H9 (cell line): ENCODE results near the gene TM9SF4. TPM values are rescaled to one million over a fixed set of nuclear protein-coding genes. Genes with fewer than 3 reads are reported as not detected.

Experiments used
- DNase-seq: peaks from one replicate; pipeline ENCODE4 v3.0.0-alpha.2; 2017
- H2AFZ ChIP-seq: one replicate; pipeline ENCODE4 v1.6.1; 2013; ENCODE audit warnings: mild to moderate bottlenecking, low read length, control low read depth, moderate library complexity
- H2AK5ac ChIP-seq: 2 replicates; pipeline ENCODE4 v1.6.1; 2013; ENCODE audit warnings: low read length, control low read depth, mixed read lengths; ENCODE audit not compliant: insufficient read length
- H2BK120ac ChIP-seq: one replicate; pipeline ENCODE4 v1.6.1; 2013; ENCODE audit warnings: low read depth, mild to moderate bottlenecking, low read length, control low read depth, inconsistent platforms; ENCODE audit not compliant: poor library complexity, severe bottlenecking
- H2BK12ac ChIP-seq: 2 replicates; pipeline ENCODE4 v1.6.1; 2013; ENCODE audit warnings: low read length, control low read depth, mixed read lengths, low read depth; ENCODE audit not compliant: insufficient read length
- H2BK15ac ChIP-seq: 2 replicates; pipeline ENCODE4 v1.6.1; 2013; ENCODE audit warnings: low read depth, low read length, control low read depth
- H2BK20ac ChIP-seq: one replicate; pipeline ENCODE4 v1.6.1; 2013; ENCODE audit warnings: low read depth, mild to moderate bottlenecking, low read length, control low read depth, inconsistent platforms; ENCODE audit not compliant: poor library complexity, severe bottlenecking
- H2BK5ac ChIP-seq: 2 replicates; pipeline ENCODE4 v1.6.1; 2013; ENCODE audit warnings: low read length, control low read depth, mixed read lengths; ENCODE audit not compliant: insufficient read length
- H3K14ac ChIP-seq: 2 replicates; pipeline ENCODE4 v1.6.1; 2013; ENCODE audit warnings: low read length, control low read depth; ENCODE audit not compliant: insufficient read depth
- H3K18ac ChIP-seq: 2 replicates; pipeline ENCODE4 v1.6.1; 2013; ENCODE audit warnings: low read depth, mild to moderate bottlenecking, mixed read lengths, low read length, control low read depth; ENCODE audit not compliant: insufficient read length
- H3K23ac ChIP-seq: 2 replicates; pipeline ENCODE4 v1.6.1; 2013; ENCODE audit warnings: low read length, control low read depth, mixed read lengths, low read depth; ENCODE audit not compliant: insufficient read length
- H3K23me2 ChIP-seq: 2 replicates; pipeline ENCODE4 v1.6.1; 2013; ENCODE audit warnings: low read depth, mild to moderate bottlenecking, mixed read lengths, low read length, control low read depth; ENCODE audit not compliant: insufficient read length, poor library complexity, severe bottlenecking
- H3K27ac ChIP-seq: 2 replicates; pipeline ENCODE4 v1.5.1; 2013; ENCODE audit warnings: low read length, control low read depth, mixed read lengths, low read depth; ENCODE audit not compliant: insufficient read length
- H3K27me3 ChIP-seq: 2 replicates; pipeline ENCODE4 v1.6.1; 2013; ENCODE audit warnings: low read length, control low read depth, inconsistent platforms; ENCODE audit not compliant: insufficient read depth
- H3K4ac ChIP-seq: 2 replicates; pipeline ENCODE4 v1.6.1; 2013; ENCODE audit warnings: low read depth, mild to moderate bottlenecking, control low read depth, inconsistent platforms, low read length, moderate library complexity
- H3K4me1 ChIP-seq: 2 replicates; pipeline ENCODE4 v1.6.1; 2013; ENCODE audit warnings: low read length, control low read depth, inconsistent platforms; ENCODE audit not compliant: insufficient read depth
- H3K4me2 ChIP-seq: 2 replicates; pipeline ENCODE4 v1.6.1; 2013; ENCODE audit warnings: low read length, control low read depth, mixed read lengths; ENCODE audit not compliant: insufficient read length, insufficient read depth
- H3K56ac ChIP-seq: 2 replicates; pipeline ENCODE4 v1.6.1; 2013; ENCODE audit warnings: low read depth, mild to moderate bottlenecking, mixed read lengths, low read length, control low read depth; ENCODE audit not compliant: insufficient read length
- H3K79me1 ChIP-seq: 2 replicates; pipeline ENCODE4 v1.6.1; 2013; ENCODE audit warnings: low read depth, mild to moderate bottlenecking, moderate library complexity, low read length, control low read depth, inconsistent platforms; ENCODE audit not compliant: insufficient read depth, poor library complexity, severe bottlenecking
- H3K79me2 ChIP-seq: 2 replicates; pipeline ENCODE4 v1.6.1; 2013; ENCODE audit warnings: low read length, control low read depth, inconsistent platforms; ENCODE audit not compliant: insufficient read depth
- H3K9ac ChIP-seq: 2 replicates; pipeline ENCODE4 v1.6.1; 2013; ENCODE audit warnings: low read length, control low read depth, mixed read lengths; ENCODE audit not compliant: insufficient read length; ENCODE audit errors: extremely low read depth
- H3K9me3 ChIP-seq: one replicate; pipeline ENCODE4 v1.6.1; 2013; ENCODE audit warnings: low read depth, low read length, inconsistent platforms; ENCODE audit not compliant: control insufficient read depth
- H3T11ph ChIP-seq: one replicate; pipeline ENCODE4 v1.6.1; 2013; ENCODE audit warnings: mild to moderate bottlenecking, low read length, control low read depth, inconsistent platforms
- H4K20me1 ChIP-seq: one replicate; pipeline ENCODE4 v1.6.1; 2013; ENCODE audit not compliant: control insufficient read depth, insufficient read length, insufficient read depth
- H4K5ac ChIP-seq: 2 replicates; pipeline ENCODE4 v1.6.1; 2013; ENCODE audit warnings: low read depth, mild to moderate bottlenecking, mixed read lengths, low read length, control low read depth; ENCODE audit not compliant: insufficient read length
- H4K8ac ChIP-seq: replicated peaks from 2 replicates; pipeline ENCODE4 v1.6.1; 2013; ENCODE audit warnings: low read length, control low read depth, mixed read lengths, low read depth; ENCODE audit not compliant: insufficient read length
- H4K91ac ChIP-seq: 2 replicates; pipeline ENCODE4 v1.6.1; 2013; ENCODE audit warnings: low read depth, mild to moderate bottlenecking, moderate library complexity, mixed read lengths, low read length, control low read depth; ENCODE audit not compliant: insufficient read length
- H3K27ac Mint-ChIP-seq, 3 experiments: 2 replicates in 2 of 3; 3 replicates in 1 of 3; pipeline ENCODE4 v1.8.0; 2020 to 2021; ENCODE audit warnings: mixed read lengths in 3 of 3, mild to moderate bottlenecking in 1 of 3, moderate library complexity in 1 of 3
- H3K27me3 Mint-ChIP-seq: 2 replicates; pipeline ENCODE4 v1.8.0; 2021; ENCODE audit warnings: low read depth, mild to moderate bottlenecking, moderate library complexity, mixed read lengths
- H3K36me3 Mint-ChIP-seq, 3 experiments: 2 replicates in 2 of 3; 3 replicates in 1 of 3; pipeline ENCODE4 v1.8.0; 2020 to 2021; ENCODE audit warnings: low read depth in 3 of 3, mixed read lengths in 3 of 3; ENCODE audit not compliant: insufficient read depth in 1 of 3
- H3K4me1 Mint-ChIP-seq, 2 experiments: 2 replicates each; pipeline ENCODE4 v1.8.0; 2020; ENCODE audit warnings: mixed read lengths in 2 of 2
- H3K4me3 Mint-ChIP-seq, 2 experiments: 2 replicates in 1 of 2; 3 replicates in 1 of 2; pipeline ENCODE4 v1.8.0; 2020 to 2021; ENCODE audit warnings: mild to moderate bottlenecking in 2 of 2, mixed read lengths in 2 of 2, moderate library complexity in 1 of 2
- H3K9me3 Mint-ChIP-seq, 2 experiments: 2 replicates in 1 of 2; 3 replicates in 1 of 2; pipeline ENCODE4 v1.8.0; 2020; ENCODE audit warnings: mild to moderate bottlenecking in 2 of 2, mixed read lengths in 2 of 2, moderate library complexity in 1 of 2
- WGBS: extraction: QIAGEN DNeasy Blood & Tissue Kit; methylation state at CpG from one replicate; pipeline ENCODE4 v1.1.7; 2013; ENCODE audit warnings: missing lambda C conversion rate, low lambda C conversion rate, mixed read lengths; ENCODE audit not compliant: insufficient read length; ENCODE audit errors: extremely low coverage; 5-methylcytosine and 5-hydroxymethylcytosine counted together
- total RNA-seq: library from RNA; stranded (reverse); gene quantifications from 2 replicates; pipeline ENCODE4 v1.2.1, GENCODE V29; 2021
- TF ChIP-seq, protein P1 (sequence below): fragments of 200-600 bp; sonication (generic); conservative IDR thresholded peaks from 3 replicates; pipeline ENCODE4 v1.8.0; 2021; ENCODE audit warnings: antibody characterized with exemption, mild to moderate bottlenecking

TM9SF4 gene
- total RNA-seq, 1 experiment from 2014 or later, result 62.3 TPM

DNA sequence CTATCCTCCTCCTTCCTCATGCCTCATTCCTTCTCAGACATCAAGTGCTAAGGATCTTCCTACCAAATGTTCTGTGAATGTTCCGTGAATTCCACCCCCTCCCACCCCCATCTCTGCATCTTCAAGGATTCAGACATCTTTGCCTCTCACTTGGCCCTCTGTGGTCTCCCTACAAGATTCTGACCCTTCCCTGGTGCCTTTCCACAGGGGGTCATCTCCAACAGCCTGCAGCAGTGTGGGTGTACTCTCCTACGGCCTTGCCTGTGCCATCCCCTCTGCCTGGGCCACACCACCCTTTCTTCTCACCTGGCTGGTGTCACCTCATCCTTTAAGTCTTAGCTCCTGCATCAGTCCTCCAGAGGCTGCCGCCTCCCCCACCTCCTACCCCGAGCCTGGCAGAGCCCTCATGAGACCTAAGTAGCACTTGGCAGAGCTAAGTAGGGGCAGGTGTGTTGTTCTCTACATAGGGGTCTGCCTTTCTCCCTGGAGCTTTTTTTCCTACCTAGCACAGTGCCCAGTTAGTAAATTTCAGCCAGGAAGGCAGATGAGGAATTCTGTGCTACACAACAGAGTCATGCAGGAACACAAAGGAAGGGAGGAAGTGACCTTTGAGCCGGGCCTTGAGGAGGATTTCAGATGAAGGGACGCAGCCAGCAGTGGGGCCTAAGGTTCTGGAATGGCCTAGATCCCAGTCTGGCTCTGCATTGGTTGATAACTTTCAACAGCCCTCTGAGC is 43.1 kb downstream of the TM9SF4 start:
- H3K14ac ChIP-seq, result no peak overlapping the region
- no peak overlapping the region for H3K4me2 ChIP-seq
- H2BK120ac ChIP-seq, result no peak overlapping the region
- no peaks in the 10 kb centered on the region for H4K20me1 ChIP-seq
- no peaks in the 10 kb centered on the region for H3K4me1 ChIP-seq
- peaks cover 18 to 78% (median 61%) of the 10 kb centered on the region in 3 experiments for H3K36me3 Mint-ChIP-seq
- WGBS, result no CpG with 5 or more reads among the region's 6 CpGs
- TF ChIP-seq, protein P1, sequence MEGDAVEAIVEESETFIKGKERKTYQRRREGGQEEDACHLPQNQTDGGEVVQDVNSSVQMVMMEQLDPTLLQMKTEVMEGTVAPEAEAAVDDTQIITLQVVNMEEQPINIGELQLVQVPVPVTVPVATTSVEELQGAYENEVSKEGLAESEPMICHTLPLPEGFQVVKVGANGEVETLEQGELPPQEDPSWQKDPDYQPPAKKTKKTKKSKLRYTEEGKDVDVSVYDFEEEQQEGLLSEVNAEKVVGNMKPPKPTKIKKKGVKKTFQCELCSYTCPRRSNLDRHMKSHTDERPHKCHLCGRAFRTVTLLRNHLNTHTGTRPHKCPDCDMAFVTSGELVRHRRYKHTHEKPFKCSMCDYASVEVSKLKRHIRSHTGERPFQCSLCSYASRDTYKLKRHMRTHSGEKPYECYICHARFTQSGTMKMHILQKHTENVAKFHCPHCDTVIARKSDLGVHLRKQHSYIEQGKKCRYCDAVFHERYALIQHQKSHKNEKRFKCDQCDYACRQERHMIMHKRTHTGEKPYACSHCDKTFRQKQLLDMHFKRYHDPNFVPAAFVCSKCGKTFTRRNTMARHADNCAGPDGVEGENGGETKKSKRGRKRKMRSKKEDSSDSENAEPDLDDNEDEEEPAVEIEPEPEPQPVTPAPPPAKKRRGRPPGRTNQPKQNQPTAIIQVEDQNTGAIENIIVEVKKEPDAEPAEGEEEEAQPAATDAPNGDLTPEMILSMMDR, result no peak
- no peak overlapping the region for H4K91ac ChIP-seq
- no peak overlapping the region for H3K23ac ChIP-seq
- no peak overlapping the region for H3K9ac ChIP-seq
- no peak overlapping the region for H2BK5ac ChIP-seq
- no peaks in the 10 kb centered on the region for H3K79me1 ChIP-seq
- H3K4me1 Mint-ChIP-seq, result peaks cover 2 to 7% of the 10 kb centered on the region in 2 experiments; a peak in 3 of 4 replicates
- no peak overlapping the region for H3K18ac ChIP-seq
- H3K23me2 ChIP-seq, result no peaks in the 10 kb centered on the region
- H4K5ac ChIP-seq, result no peak overlapping the region
- H3K27me3 ChIP-seq, result no peaks in the 10 kb centered on the region
- no peak overlapping the region for H2BK12ac ChIP-seq
- H3K9me3 ChIP-seq, result no peaks in the 10 kb centered on the region
- H3K79me2 ChIP-seq, result no peaks in the 10 kb centered on the region
- no peak overlapping the region for H3K56ac ChIP-seq
- no peak overlapping the region for H4K8ac ChIP-seq
- H3K9me3 Mint-ChIP-seq, result no peaks in the 10 kb centered on the region
- no peak overlapping the region for H2BK15ac ChIP-seq
- H3K27ac Mint-ChIP-seq, result peak overlapping the region in 1 of 3 experiments; percentile 51; a peak in 2 of 7 replicates
- no peak overlapping the region for H2AFZ ChIP-seq
- H3K4ac ChIP-seq, result no peak overlapping the region
- H3K27ac ChIP-seq, result no peak overlapping the region
- H2BK20ac ChIP-seq, result no peak overlapping the region
- H2AK5ac ChIP-seq, result no peak overlapping the region
- no peaks in the 10 kb centered on the region for H3K27me3 Mint-ChIP-seq
- no peak overlapping the region for H3T11ph ChIP-seq
- H3K4me3 Mint-ChIP-seq, result no peak overlapping the region
- DNase-seq, result no peak
